MG63 (cell line): ENCODE results near the gene MTMR3. TPM values are rescaled to one million over a fixed set of nuclear protein-coding genes. Genes with fewer than 3 reads are reported as not detected.
"Not testable (repeated sequence)": the region's sequence is repeated elsewhere in the genome, so short reads cannot be mapped to it uniquely, and the experiment has no call there.

Source experiments
- DNase-seq: peaks from one replicate; pipeline ENCODE4 v3.0.0-alpha.2; 2020
- H3K27me3 ChIP-seq: fragments of 250-450 bp; sonication (Bioruptor Pico); 2 replicates; pipeline ENCODE4 v1.5.1; 2020; ENCODE audit warnings: mild to moderate bottlenecking, moderate library complexity
- H3K36me3 ChIP-seq: fragments of 250-450 bp; sonication (Bioruptor Pico); 2 replicates; pipeline ENCODE4 v1.5.1; 2020; ENCODE audit warnings: mild to moderate bottlenecking, moderate library complexity
- H3K4me3 ChIP-seq: fragments of 250-450 bp; sonication (Bioruptor Pico); 2 replicates; pipeline ENCODE4 v1.5.1; 2020; ENCODE audit warnings: mild to moderate bottlenecking, moderate library complexity
- H3K9me3 ChIP-seq: fragments of 250-450 bp; sonication (Bioruptor Pico); 2 replicates; pipeline ENCODE4 v1.5.1; 2020; ENCODE audit warnings: mild to moderate bottlenecking, moderate library complexity
- total RNA-seq: library from RNA; depleted of rRNA; stranded (reverse); fragments of >200 nt; shearing (Covaris generic); gene quantifications from 2 replicates; pipeline ENCODE4 v1.2.3, GENCODE V29; 2014; ENCODE audit warnings: low replicate concordance; rRNA removed

MTMR3 gene
- 9.1 and 12.9 TPM in 2 replicates for total RNA-seq

- peak; percentile 83 for DNase-seq
- no peaks in the 10 kb centered on the region; the same call in 1 of the 2 replicates for H3K36me3 ChIP-seq
- peak within 1 kb of the TSS; percentile 93 for H3K4me3 ChIP-seq
- no peaks in the 10 kb centered on the region for H3K9me3 ChIP-seq
- no peaks in the 10 kb centered on the region for H3K27me3 ChIP-seq
These were observed at the start of gene MTMR3 for GRCh38 chr22:29883045-29883774. Gene MTMR3, plus strand, starts transcription at chr22:29883174. Its CDS starts 87,886 bp downstream, at chr22:29971060.

- Histone ChIP-seq H3K36me3 (peaks cover 21% of the 10 kb centered on the region), H3K27me3 (no peaks in the 10 kb centered on the region), H3K9me3 (no peaks in the 10 kb centered on the region), H3K4me3 (no peak overlapping the region)
- no peak for DNase-seq
These were observed 49.5 kb upstream of the MTMR3 start for GRCh38 chr22:29833392-29833965.

- H3K9me3 ChIP-seq, result no peaks in the 10 kb centered on the region
- no peak for DNase-seq
- no peak overlapping the region for H3K4me3 ChIP-seq
- peaks cover 21% of the 10 kb centered on the region for H3K36me3 ChIP-seq
- H3K27me3 ChIP-seq, result no peaks in the 10 kb centered on the region
These were observed 48.9 kb upstream of the MTMR3 start for GRCh38 chr22:29834046-29834445.

- peaks cover 16% of the 10 kb centered on the region for H3K36me3 ChIP-seq
- not testable (repeated sequence) for DNase-seq, H3K9me3 ChIP-seq, H3K27me3 ChIP-seq
- peak overlapping the region; percentile 79 for H3K4me3 ChIP-seq
These were observed 46.1 kb upstream of the MTMR3 start for GRCh38 chr22:29836791-29837370.

- H3K4me3 ChIP-seq, result peak within 1 kb of the TSS; percentile 79
- DNase-seq, result peak; percentile 98
- no peaks in the 10 kb centered on the region for H3K27me3 ChIP-seq
- no peaks in the 10 kb centered on the region for H3K9me3 ChIP-seq
- H3K36me3 ChIP-seq, result peaks cover 11% of the 10 kb centered on the region; the same call in 1 of the 2 replicates
These were observed 45.0 kb upstream of the MTMR3 start, which contains the start of gene ASCC2 for GRCh38 chr22:29837741-29838598. Gene ASCC2, minus strand, starts transcription at chr22:29838274. Its CDS starts 5,949 bp downstream, at chr22:29832325.

GRCh38 chr22:29838599-29838956, 44.4 kb upstream of the MTMR3 start:
- DNase-seq, result no peak
- Histone ChIP-seq H3K27me3 (no peaks in the 10 kb centered on the region), H3K9me3 (no peaks in the 10 kb centered on the region), H3K4me3 (peak overlapping the region; percentile 79), H3K36me3 (peaks cover 5% of the 10 kb centered on the region; the same call in 1 of the 2 replicates)

- Histone ChIP-seq H3K9me3 (no peaks in the 10 kb centered on the region), H3K4me3 (peak overlapping the region; percentile 79; the same call in 1 of the 2 replicates), H3K36me3 (peaks cover 5% of the 10 kb centered on the region; the same call in 1 of the 2 replicates), H3K27me3 (no peaks in the 10 kb centered on the region)
- DNase-seq, result no peak
These were observed 43.9 kb upstream of the MTMR3 start for GRCh38 chr22:29839039-29839438.

GRCh38 chr22:29840498-29840897, 42.5 kb upstream of the MTMR3 start:
- DNase-seq, result no peak
- Histone ChIP-seq H3K36me3 (peaks cover 4% of the 10 kb centered on the region; the same call in 1 of the 2 replicates), H3K9me3 (no peaks in the 10 kb centered on the region), H3K4me3 (no peak overlapping the region), H3K27me3 (no peaks in the 10 kb centered on the region)

GRCh38 chr22:29842172-29842571, 40.8 kb upstream of the MTMR3 start:
- Histone ChIP-seq H3K4me3 (no peak overlapping the region), H3K36me3 (0 out of 2 replicates have a peak, but pooled peaks cover 2% of the 10 kb centered on the region), H3K27me3 (no peaks in the 10 kb centered on the region), H3K9me3 (no peaks in the 10 kb centered on the region; the same call in 1 of the 2 replicates)
- DNase-seq, result no peak

GRCh38 chr22:29842740-29843139, 40.2 kb upstream of the MTMR3 start:
- DNase-seq, result peak; percentile 81
- 0 out of 2 replicates have a peak, but pooled peaks cover under 1% of the 10 kb centered on the region for H3K36me3 ChIP-seq
- H3K27me3 ChIP-seq, result no peaks in the 10 kb centered on the region
- no peaks in the 10 kb centered on the region; the same call in 1 of the 2 replicates for H3K9me3 ChIP-seq
- no peak overlapping the region for H3K4me3 ChIP-seq

- no peaks in the 10 kb centered on the region for H3K36me3 ChIP-seq
- H3K4me3 ChIP-seq, result no peak overlapping the region
- no peaks in the 10 kb centered on the region for H3K27me3 ChIP-seq
- H3K9me3 ChIP-seq, result no peaks in the 10 kb centered on the region; the same call in 1 of the 2 replicates
- no peak for DNase-seq
These were observed 36.7 kb upstream of the MTMR3 start for GRCh38 chr22:29846290-29846689.

GRCh38 chr22:29848111-29848510, 34.9 kb upstream of the MTMR3 start:
- DNase-seq, result no peak
- Histone ChIP-seq H3K27me3 (no peaks in the 10 kb centered on the region), H3K9me3 (no peaks in the 10 kb centered on the region; the same call in 1 of the 2 replicates), H3K4me3 (no peak overlapping the region), H3K36me3 (no peaks in the 10 kb centered on the region)

GRCh38 chr22:29854432-29854831, 28.5 kb upstream of the MTMR3 start:
- H3K4me3 ChIP-seq, result no peak overlapping the region
- DNase-seq, result no peak
- H3K9me3 ChIP-seq, result no peaks in the 10 kb centered on the region
- no peaks in the 10 kb centered on the region for H3K27me3 ChIP-seq
- no peaks in the 10 kb centered on the region for H3K36me3 ChIP-seq

- peak; percentile 70 for DNase-seq
- H3K36me3 ChIP-seq, result no peaks in the 10 kb centered on the region
These were observed 27.3 kb upstream of the MTMR3 start for GRCh38 chr22:29855611-29856181.

GRCh38 chr22:29856496-29856895, 26.5 kb upstream of the MTMR3 start:
- Histone ChIP-seq H3K9me3 (no peaks in the 10 kb centered on the region), H3K4me3 (no peak overlapping the region), H3K27me3 (no peaks in the 10 kb centered on the region), H3K36me3 (no peaks in the 10 kb centered on the region)
- DNase-seq, result no peak

More at GRCh38 chr22:29855611-29856181, 27.3 kb upstream of the MTMR3 start:
- Histone ChIP-seq H3K9me3 (no peaks in the 10 kb centered on the region), H3K27me3 (no peaks in the 10 kb centered on the region), H3K4me3 (no peak overlapping the region)

- not testable (repeated sequence) for H3K36me3 ChIP-seq, H3K4me3 ChIP-seq, H3K9me3 ChIP-seq, DNase-seq, H3K27me3 ChIP-seq
These were observed 23.9 kb upstream of the MTMR3 start for GRCh38 chr22:29859030-29859429.
